ENCODE measurements around the gene KIRREL1. TPM values are rescaled to one million over a fixed set of nuclear protein-coding genes. Genes with fewer than 3 reads are reported as not detected.
A peak's percentile ranks its signal among the peaks of the same experiment; 100 is the strongest.

KIRREL1 gene
- total and polyA plus RNA-seq, 7 donors: 0.92 to 57.0 (median 29.0) TPM

- Histone ChIP-seq H3K9me3 (no peaks in the 10 kb centered on the region), H3K4me3 (no peak overlapping the region), H3K27ac (no peak overlapping the region), H3K4me1 (peaks cover 0 to 3% (median 1%) of the 10 kb centered on the region in 4 donors), H3K36me3 (no peaks in the 10 kb centered on the region), H3K27me3 (peaks cover 0 to 31% (median 12%) of the 10 kb centered on the region in 3 donors)
- DNase-seq: no peak
- TF ChIP-seq, protein P1, sequence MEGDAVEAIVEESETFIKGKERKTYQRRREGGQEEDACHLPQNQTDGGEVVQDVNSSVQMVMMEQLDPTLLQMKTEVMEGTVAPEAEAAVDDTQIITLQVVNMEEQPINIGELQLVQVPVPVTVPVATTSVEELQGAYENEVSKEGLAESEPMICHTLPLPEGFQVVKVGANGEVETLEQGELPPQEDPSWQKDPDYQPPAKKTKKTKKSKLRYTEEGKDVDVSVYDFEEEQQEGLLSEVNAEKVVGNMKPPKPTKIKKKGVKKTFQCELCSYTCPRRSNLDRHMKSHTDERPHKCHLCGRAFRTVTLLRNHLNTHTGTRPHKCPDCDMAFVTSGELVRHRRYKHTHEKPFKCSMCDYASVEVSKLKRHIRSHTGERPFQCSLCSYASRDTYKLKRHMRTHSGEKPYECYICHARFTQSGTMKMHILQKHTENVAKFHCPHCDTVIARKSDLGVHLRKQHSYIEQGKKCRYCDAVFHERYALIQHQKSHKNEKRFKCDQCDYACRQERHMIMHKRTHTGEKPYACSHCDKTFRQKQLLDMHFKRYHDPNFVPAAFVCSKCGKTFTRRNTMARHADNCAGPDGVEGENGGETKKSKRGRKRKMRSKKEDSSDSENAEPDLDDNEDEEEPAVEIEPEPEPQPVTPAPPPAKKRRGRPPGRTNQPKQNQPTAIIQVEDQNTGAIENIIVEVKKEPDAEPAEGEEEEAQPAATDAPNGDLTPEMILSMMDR (IDR thresholded peaks at IDR 0.05): no peak
- TF ChIP-seq EP300 (IDR thresholded peaks at IDR 0.05) (no peak), POLR2A (IDR thresholded peaks at IDR 0.05) (no peak), POLR2AphosphoS5 (IDR thresholded peaks at IDR 0.05) (no peak)
- intact Hi-C loops (cut with DNase I): no loop called here
- WGBS, 2 donors: 71 to 76% methylated on average over 2 of the region's 2 CpGs
Measured at GRCh38 chr1:158107916-158108315, 114.5 kb downstream of the KIRREL1 start.

GRCh38 chr1:158112994-158113758 is 119.7 kb downstream of the KIRREL1 start:
- Histone ChIP-seq H3K27me3 (peaks cover 0 to 6% (median 0%) of the 10 kb centered on the region in 3 donors), H3K27ac (no peak overlapping the region), H3K36me3 (no peaks in the 10 kb centered on the region), H3K4me1 (peaks cover 0 to 22% (median 14%) of the 10 kb centered on the region in 4 donors), H3K9me3 (no peaks in the 10 kb centered on the region), H3K4me3 (peak overlapping the region; percentile 22 to 59 (median 50))
- DNase-seq: no peak
- intact Hi-C loops (cut with DNase I): no loop called here
- no peak for TF ChIP-seq POLR2AphosphoS5 (IDR thresholded peaks at IDR 0.05)
- TF ChIP-seq, protein P1 (IDR thresholded peaks at IDR 0.05): peak in 1 of 4 experiments; percentile 55
- TF ChIP-seq EP300 (IDR thresholded peaks at IDR 0.05): no peak
- 3 to 4% methylated on average over 58 of the region's 58 CpGs for WGBS, 2 donors

GRCh38 chr1:158113759-158114127 is 120.3 kb downstream of the KIRREL1 start:
- Histone ChIP-seq H3K4me1 (peaks cover 0 to 27% (median 19%) of the 10 kb centered on the region in 4 donors), H3K4me3 (peak overlapping the region in 3 of 4 donors; percentile 46 to 59 (median 55)), H3K9me3 (no peaks in the 10 kb centered on the region), H3K36me3 (no peaks in the 10 kb centered on the region), H3K27me3 (peaks cover 0 to 1% (median 0%) of the 10 kb centered on the region in 3 donors), H3K27ac (no peak overlapping the region)
- no peak for DNase-seq
- intact Hi-C loops (cut with DNase I): no loop called here
- no peak for TF ChIP-seq POLR2A (IDR thresholded peaks at IDR 0.05)
- TF ChIP-seq, protein P1 (IDR thresholded peaks at IDR 0.05): peak in 1 of 4 experiments; percentile 10
- 28 to 34% methylated on average over 8 of the region's 8 CpGs for WGBS, 2 donors

- 81 to 91% methylated on average over 4 of the region's 4 CpGs for WGBS, 2 donors
- no peaks in the 10 kb centered on the region for H3K9me3 ChIP-seq
- H3K27me3 ChIP-seq: no peaks in the 10 kb centered on the region
- peaks cover 0 to 30% (median 19%) of the 10 kb centered on the region in 4 donors for H3K4me1 ChIP-seq
- H3K27ac ChIP-seq: no peak overlapping the region
- TF ChIP-seq POLR2AphosphoS5 (IDR thresholded peaks at IDR 0.05) (no peak), POLR2A (IDR thresholded peaks at IDR 0.05) (no peak), EP300 (IDR thresholded peaks at IDR 0.05) (no peak)
- TF ChIP-seq, protein P1 (IDR thresholded peaks at IDR 0.05): no peak
- H3K4me3 ChIP-seq: no peak overlapping the region
- intact Hi-C loops (cut with DNase I): no loop called here
- no peak for DNase-seq
- H3K36me3 ChIP-seq: no peaks in the 10 kb centered on the region
Measured at GRCh38 chr1:158115126-158115525, 121.7 kb downstream of the KIRREL1 start.
